HepG2 (cell line): ENCODE measurements around the gene TMEM86B. TPM values are rescaled to one million over a fixed set of nuclear protein-coding genes. Genes with fewer than 3 reads are reported as not detected.
A peak's percentile ranks its signal among the peaks of the same experiment; 100 is the strongest.

ENCODE experiments used
- CEBPB ChIP-seq: IDR thresholded peaks from 2 replicates; pipeline ENCODE4 v1.6.1; 2011; ENCODE audit warnings: low read depth, low read length, improper control_type of control experiment, borderline replicate concordance
- ETV5 ChIP-seq: IDR thresholded peaks from 2 replicates; pipeline ENCODE4 v1.6.1; 2018; ENCODE audit warnings: missing biosample characterization, missing genetic modification reagents, inconsistent platforms, borderline replicate concordance
- HMG20A ChIP-seq: IDR thresholded peaks from 2 replicates; pipeline ENCODE4 v1.6.1; 2016; ENCODE audit warnings: borderline replicate concordance
- HNF1A ChIP-seq, 2 experiments: sonication (generic) in 1 of 2; formaldehyde crosslinking in 1 of 2; IDR thresholded peaks; 2 replicates each; pipeline versions ENCODE4 v1.4.0 to v1.6.1; 2016 to 2020; ENCODE audit warnings: borderline replicate concordance in 1 of 2, low read depth in 1 of 2, mild to moderate bottlenecking in 1 of 2, missing genetic modification reagents in 1 of 2
- HNRNPK ChIP-seq: fragments of 200-400 bp; formaldehyde crosslinking; IDR thresholded peaks from 2 replicates; pipeline ENCODE4 v1.6.1; 2018; ENCODE audit warnings: low read length, low read depth, moderate library complexity, mild to moderate bottlenecking; ENCODE audit not compliant: poor library complexity, severe bottlenecking
- HNRNPUL1 ChIP-seq: fragments of 200-400 bp; formaldehyde crosslinking; IDR thresholded peaks from 2 replicates; pipeline ENCODE4 v1.6.1; 2017; ENCODE audit warnings: low read depth, mild to moderate bottlenecking, low read length, moderate library complexity
- KMT2B ChIP-seq: IDR thresholded peaks from 2 replicates; pipeline ENCODE4 v1.6.1; 2016; ENCODE audit warnings: missing genetic modification reagents, missing compliant biosample characterization
- SP140L ChIP-seq: sonication (generic); formaldehyde crosslinking; IDR thresholded peaks from 2 replicates; pipeline ENCODE4 v1.4.0; 2020; ENCODE audit warnings: missing genetic modification reagents, borderline replicate concordance
- TAF1 ChIP-seq: sonication (generic); formaldehyde crosslinking; IDR thresholded peaks from 2 replicates; pipeline ENCODE4 v1.4.0; 2020; ENCODE audit warnings: missing genetic modification reagents
- ZC3H4 ChIP-seq: sonication (generic); formaldehyde crosslinking; IDR thresholded peaks from 2 replicates; pipeline ENCODE4 v1.4.0; 2020; ENCODE audit warnings: missing genetic modification reagents, borderline replicate concordance
- ZFP36L2 ChIP-seq: sonication (generic); formaldehyde crosslinking; IDR thresholded peaks from 2 replicates; pipeline ENCODE4 v1.4.0; 2020; ENCODE audit warnings: missing genetic modification reagents
- ZNF10 ChIP-seq: sonication (generic); formaldehyde crosslinking; IDR thresholded peaks from 2 replicates; pipeline ENCODE4 v1.4.0; 2020; ENCODE audit warnings: mild to moderate bottlenecking, low read depth, missing genetic modification reagents, borderline replicate concordance
- ZNF350 ChIP-seq: sonication (generic); formaldehyde crosslinking; IDR thresholded peaks from 2 replicates; pipeline ENCODE4 v1.4.0; 2020; ENCODE audit warnings: mild to moderate bottlenecking, low read depth, missing genetic modification reagents, borderline replicate concordance
- ZNF546 ChIP-seq: sonication (generic); formaldehyde crosslinking; conservative IDR thresholded peaks from 2 replicates; pipeline ENCODE4 v1.8.1; 2023; ENCODE audit warnings: mild to moderate bottlenecking, missing genetic modification reagents
- ZNF639 ChIP-seq: conservative IDR thresholded peaks from 2 replicates; pipeline ENCODE4 v1.6.1; 2018; ENCODE audit warnings: missing genetic modification reagents
- ZNF746 ChIP-seq: sonication (generic); formaldehyde crosslinking; IDR thresholded peaks from 2 replicates; pipeline ENCODE4 v1.8.0; 2022; ENCODE audit warnings: mild to moderate bottlenecking, missing genetic modification reagents
- ZNF776 ChIP-seq: sonication (generic); formaldehyde crosslinking; IDR thresholded peaks from 2 replicates; pipeline ENCODE4 v1.4.0; 2020; ENCODE audit warnings: mild to moderate bottlenecking, missing genetic modification reagents
- polyA plus RNA-seq, 8 experiments: library from polyadenylated mRNA; depleted of rRNA in 3 of 8; stranded (reverse) in 7 of 8; unstranded in 1 of 8; fragments of >200 nt; fragmentation: Illumina TruSeq in 4 of 8; extraction: Trizol in 4 of 8; gene quantifications; 2 replicates each; pipeline versions ENCODE4 v1.2.1 to v1.2.3, GENCODE V29; 2011 to 2016; ENCODE audit warnings: low read depth in 4 of 8, missing spikeins in 1 of 8, mixed read lengths in 1 of 8; ENCODE audit not compliant: insufficient read depth in 1 of 8
- total RNA-seq, 5 experiments: library from RNA; depleted of rRNA; stranded (reverse); fragments of >200 nt; fragmentation: Illumina TruSeq; extraction: Trizol; gene quantifications; 2 replicates each; pipeline ENCODE4 v1.2.3, GENCODE V29; 2016; ENCODE audit warnings: low read depth in 1 of 5
- TF ChIP-seq, protein P1 (sequence below): IDR thresholded peaks from 2 replicates; pipeline ENCODE4 v1.6.1; 2016; ENCODE audit warnings: low read depth
- TF ChIP-seq, protein P2 (sequence below): sonication (generic); formaldehyde crosslinking; IDR thresholded peaks from 2 replicates; pipeline ENCODE4 v1.4.0; 2020; ENCODE audit warnings: low read depth, mild to moderate bottlenecking, missing genetic modification reagents

Gene TMEM86B
- total and polyA plus RNA-seq, 2 of the 13 experiments (the other 11 are each of a cell fraction or from before 2014, with no cell fraction given), result 7.7 to 9.6 TPM

GRCh38 chr19:55228403-55229031 lies at the start of gene TMEM86B (continued):
- TF ChIP-seq ZNF546 (CRISPR knock-in tag), result 0 out of 2 replicates have a peak, but pooled peaks have one; percentile 1
- TF ChIP-seq TAF1 (CRISPR knock-in tag), result peak; percentile 48; the same call in 1 of the 2 replicates
- TF ChIP-seq ZNF639 (CRISPR knock-in tag), result no peak
- TF ChIP-seq ZNF746 (CRISPR knock-in tag), result no peak
- TF ChIP-seq ZNF776 (CRISPR knock-in tag), result 0 out of 2 replicates have a peak, but pooled peaks have one; percentile 49
- TF ChIP-seq ZNF350, result no peak; the same call in 1 of the 2 replicates
- TF ChIP-seq ZNF10 (CRISPR knock-in tag), result no peak
- TF ChIP-seq SP140L, result no peak
- TF ChIP-seq, protein P1, sequence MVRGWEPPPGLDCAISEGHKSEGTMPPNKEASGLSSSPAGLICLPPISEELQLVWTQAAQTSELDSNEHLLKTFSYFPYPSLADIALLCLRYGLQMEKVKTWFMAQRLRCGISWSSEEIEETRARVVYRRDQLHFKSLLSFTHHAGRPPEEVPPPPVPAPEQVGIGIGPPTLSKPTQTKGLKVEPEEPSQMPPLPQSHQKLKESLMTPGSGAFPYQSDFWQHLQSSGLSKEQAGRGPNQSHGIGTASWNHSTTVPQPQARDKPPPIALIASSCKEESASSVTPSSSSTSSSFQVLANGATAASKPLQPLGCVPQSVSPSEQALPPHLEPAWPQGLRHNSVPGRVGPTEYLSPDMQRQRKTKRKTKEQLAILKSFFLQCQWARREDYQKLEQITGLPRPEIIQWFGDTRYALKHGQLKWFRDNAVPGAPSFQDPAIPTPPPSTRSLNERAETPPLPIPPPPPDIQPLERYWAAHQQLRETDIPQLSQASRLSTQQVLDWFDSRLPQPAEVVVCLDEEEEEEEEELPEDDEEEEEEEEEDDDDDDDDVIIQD (CRISPR knock-in tag), result no peak
- no peak for TF ChIP-seq ZC3H4 (CRISPR knock-in tag)
- no peak; the same call in 1 of the 2 replicates for TF ChIP-seq KMT2B (CRISPR knock-in tag)
- TF ChIP-seq HNF1A (IDR thresholded peaks at IDR 0.05; ENCODE audit: low read depth), result peak; percentile 94
- TF ChIP-seq HNF1A (CRISPR knock-in tag; IDR thresholded peaks at IDR 0.05; ENCODE audit: borderline replicate concordance), result peak; percentile 99
- no peak for TF ChIP-seq HMG20A (CRISPR knock-in tag)
- TF ChIP-seq, protein P2, sequence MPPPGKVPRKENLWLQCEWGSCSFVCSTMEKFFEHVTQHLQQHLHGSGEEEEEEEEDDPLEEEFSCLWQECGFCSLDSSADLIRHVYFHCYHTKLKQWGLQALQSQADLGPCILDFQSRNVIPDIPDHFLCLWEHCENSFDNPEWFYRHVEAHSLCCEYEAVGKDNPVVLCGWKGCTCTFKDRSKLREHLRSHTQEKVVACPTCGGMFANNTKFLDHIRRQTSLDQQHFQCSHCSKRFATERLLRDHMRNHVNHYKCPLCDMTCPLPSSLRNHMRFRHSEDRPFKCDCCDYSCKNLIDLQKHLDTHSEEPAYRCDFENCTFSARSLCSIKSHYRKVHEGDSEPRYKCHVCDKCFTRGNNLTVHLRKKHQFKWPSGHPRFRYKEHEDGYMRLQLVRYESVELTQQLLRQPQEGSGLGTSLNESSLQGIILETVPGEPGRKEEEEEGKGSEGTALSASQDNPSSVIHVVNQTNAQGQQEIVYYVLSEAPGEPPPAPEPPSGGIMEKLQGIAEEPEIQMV (CRISPR knock-in tag), result peak; percentile 83
- no peak for TF ChIP-seq CEBPB
- no peak for TF ChIP-seq ETV5 (CRISPR knock-in tag)
- no peak for TF ChIP-seq HNRNPK
- TF ChIP-seq ZFP36L2 (CRISPR knock-in tag), result no peak
- TF ChIP-seq HNRNPUL1, result no peak
